22Rv1 (cell line): Measurements from ENCODE around the gene ANKS1A.

Experiments used
- CTCF ChIP-seq: fragments of 450-650 bp; IDR thresholded peaks from 2 replicates; pipeline ENCODE4 v1.5.1; 2017; ENCODE audit warnings: mild to moderate bottlenecking
- ZFX ChIP-seq: fragments of 450-650 bp; IDR thresholded peaks from 2 replicates; pipeline ENCODE4 v1.6.1; 2017; ENCODE audit warnings: antibody characterized with exemption, borderline replicate concordance

DNA sequence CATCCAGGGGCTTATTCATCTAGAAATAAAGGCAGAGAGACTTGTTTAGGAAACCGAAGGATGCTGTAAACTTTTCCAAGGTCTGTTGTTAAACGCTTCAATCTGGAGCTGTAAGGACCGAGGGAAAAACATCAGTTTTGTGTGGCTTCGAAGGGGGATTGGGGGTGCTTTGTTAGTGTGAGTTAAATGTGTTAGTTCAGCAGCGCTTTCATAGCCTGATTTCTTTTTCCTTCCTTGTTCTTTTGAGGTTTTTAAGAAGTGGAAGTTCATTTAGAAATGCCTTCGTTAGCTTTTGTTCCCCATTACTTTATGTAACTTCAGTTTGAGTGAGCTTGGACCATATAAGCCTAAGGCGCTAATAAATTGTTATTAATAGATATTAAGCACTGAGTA, 1.5 kb downstream of the ANKS1A start:
- TF ChIP-seq CTCF: no peak
- no peak for TF ChIP-seq ZFX
